Calu3 (cell line): ENCODE data around the gene MORC3. TPM values are rescaled to one million over a fixed set of nuclear protein-coding genes. Genes with fewer than 3 reads are reported as not detected.
"Not testable (repeated sequence)": the region's sequence is repeated elsewhere in the genome, so short reads cannot be mapped to it uniquely, and the experiment has no call there.

Experiments
- BruUV-seq: library from RNA; stranded (reverse); fragments of 400-500 nt; replicated peaks from 2 replicates; lab custom pipeline; 2021; lab: Mats Ljungman, UMichigan
- CTCF ChIA-PET: fragments of 300-600 bp; sonication (Branson Sonifier 250); formaldehyde crosslinking; loops from one replicate; lab custom pipeline; 2022; ENCODE audit warnings: antibody characterized with exemption; lab: Charles Lee
- DNase-seq: peaks from one replicate; pipeline ENCODE4 v3.0.0; 2022
- H3K27ac Mint-ChIP-seq: one replicate; pipeline ENCODE4 v1.8.0; 2022; ENCODE audit warnings: mixed read lengths; ENCODE audit not compliant: unreplicated experiment
- H3K27me3 Mint-ChIP-seq: one replicate; pipeline ENCODE4 v1.8.0; 2022; ENCODE audit warnings: mixed read lengths; ENCODE audit not compliant: unreplicated experiment
- H3K36me3 Mint-ChIP-seq: one replicate; pipeline ENCODE4 v1.8.0; 2022; ENCODE audit warnings: mild to moderate bottlenecking, moderate library complexity, mixed read lengths; ENCODE audit not compliant: insufficient read depth, unreplicated experiment
- H3K4me1 Mint-ChIP-seq: one replicate; pipeline ENCODE4 v1.8.0; 2022; ENCODE audit warnings: mild to moderate bottlenecking, low read depth, mixed read lengths; ENCODE audit not compliant: unreplicated experiment
- H3K4me3 Mint-ChIP-seq: one replicate; pipeline ENCODE4 v1.8.0; 2022; ENCODE audit warnings: mild to moderate bottlenecking, low read depth, moderate library complexity, mixed read lengths; ENCODE audit not compliant: unreplicated experiment
- H3K9me3 Mint-ChIP-seq: one replicate; pipeline ENCODE4 v1.8.0; 2022; ENCODE audit warnings: low read depth, mixed read lengths; ENCODE audit not compliant: unreplicated experiment
- intact Hi-C: fragments of 100-400 bp; cut with micrococcal nuclease; formaldehyde crosslinking; loops from one replicate; pipeline ENCODE4 v1.10.0; 2022; ENCODE audit not compliant: unreplicated experiment
- total RNA-seq: library from RNA; stranded (reverse); gene quantifications from 2 replicates; pipeline ENCODE4 v1.2.3, GENCODE V29; 2022
- TF ChIP-seq, protein P1 (sequence below): fragments of 200-600 bp; IDR thresholded peaks from one replicate; pipeline ENCODE4 v1.8.0; 2022; ENCODE audit warnings: antibody characterized with exemption; ENCODE audit not compliant: unreplicated experiment

MORC3 gene
- total RNA-seq, 1 experiment from 2014 or later: 18.2 TPM

DNA sequence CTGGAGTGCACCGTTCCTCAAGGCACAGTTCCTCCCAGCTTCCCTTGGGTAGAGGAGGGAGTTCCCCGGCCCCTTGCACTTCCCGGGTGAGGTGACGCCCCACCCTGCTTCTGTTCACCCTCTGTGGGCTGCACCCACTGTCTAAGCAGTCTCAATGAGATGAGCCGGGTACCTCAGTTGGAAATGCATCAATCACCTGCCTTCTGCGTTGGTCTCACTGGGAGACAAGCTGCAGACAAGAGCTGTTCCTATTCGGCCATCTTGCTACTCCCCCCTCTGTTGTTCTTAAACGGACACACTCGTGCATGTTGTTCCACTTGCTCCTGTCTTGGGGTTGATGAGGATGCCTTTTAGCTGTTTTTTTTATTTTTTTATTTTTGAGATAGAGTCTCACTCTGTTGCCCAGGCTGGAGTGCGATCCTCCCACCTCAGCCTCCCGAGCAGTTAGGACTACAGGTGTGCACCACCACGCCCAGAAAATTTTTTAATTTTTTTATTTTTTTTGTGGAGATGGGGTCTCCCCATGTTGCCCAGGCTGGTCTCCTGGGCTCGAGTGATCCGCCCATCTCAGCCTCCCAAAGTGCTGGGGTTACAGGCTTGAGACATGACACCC is 3.0 kb upstream of the MORC3 start:
- no peak overlapping the region for H3K4me3 Mint-ChIP-seq
- intact Hi-C loops: no loop called here
- H3K4me1 Mint-ChIP-seq: peaks cover 13% of the 10 kb centered on the region
- CTCF ChIA-PET: no interaction called here
- TF ChIP-seq, protein P1, sequence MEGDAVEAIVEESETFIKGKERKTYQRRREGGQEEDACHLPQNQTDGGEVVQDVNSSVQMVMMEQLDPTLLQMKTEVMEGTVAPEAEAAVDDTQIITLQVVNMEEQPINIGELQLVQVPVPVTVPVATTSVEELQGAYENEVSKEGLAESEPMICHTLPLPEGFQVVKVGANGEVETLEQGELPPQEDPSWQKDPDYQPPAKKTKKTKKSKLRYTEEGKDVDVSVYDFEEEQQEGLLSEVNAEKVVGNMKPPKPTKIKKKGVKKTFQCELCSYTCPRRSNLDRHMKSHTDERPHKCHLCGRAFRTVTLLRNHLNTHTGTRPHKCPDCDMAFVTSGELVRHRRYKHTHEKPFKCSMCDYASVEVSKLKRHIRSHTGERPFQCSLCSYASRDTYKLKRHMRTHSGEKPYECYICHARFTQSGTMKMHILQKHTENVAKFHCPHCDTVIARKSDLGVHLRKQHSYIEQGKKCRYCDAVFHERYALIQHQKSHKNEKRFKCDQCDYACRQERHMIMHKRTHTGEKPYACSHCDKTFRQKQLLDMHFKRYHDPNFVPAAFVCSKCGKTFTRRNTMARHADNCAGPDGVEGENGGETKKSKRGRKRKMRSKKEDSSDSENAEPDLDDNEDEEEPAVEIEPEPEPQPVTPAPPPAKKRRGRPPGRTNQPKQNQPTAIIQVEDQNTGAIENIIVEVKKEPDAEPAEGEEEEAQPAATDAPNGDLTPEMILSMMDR: no peak
- no peak overlapping the region for H3K27ac Mint-ChIP-seq
- H3K9me3 Mint-ChIP-seq: peaks cover 6% of the 10 kb centered on the region
- H3K36me3 Mint-ChIP-seq: peaks cover 26% of the 10 kb centered on the region
- no TSS peak for BruUV-seq
- peaks cover 8% of the 10 kb centered on the region for H3K27me3 Mint-ChIP-seq
- no peak for DNase-seq

DNA sequence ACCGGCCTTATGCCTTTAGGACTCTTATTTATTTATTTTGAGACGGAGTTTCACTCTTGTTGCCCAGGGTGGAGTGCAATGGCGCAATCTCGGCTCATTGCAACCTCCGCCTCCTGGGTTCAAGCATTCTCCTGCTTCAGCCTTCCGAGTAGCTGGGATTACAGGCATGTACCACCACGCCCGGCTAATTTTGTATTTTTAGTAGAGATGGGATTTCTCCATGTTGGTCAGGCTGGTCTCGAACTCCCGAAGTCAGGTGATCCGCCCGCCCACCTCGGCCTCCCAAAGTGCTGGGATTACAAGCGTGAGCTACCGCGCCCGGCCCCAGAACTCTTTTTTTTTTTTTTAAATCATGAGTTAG is 611 bp upstream of the MORC3 start:
- intact Hi-C loops, BruUV-seq, H3K27me3 Mint-ChIP-seq, DNase-seq, H3K9me3 Mint-ChIP-seq: not testable (repeated sequence)
- H3K36me3 Mint-ChIP-seq: peaks cover 41% of the 10 kb centered on the region
- CTCF ChIA-PET: interaction anchor here (0.6 to 1.8 kb wide), 3 partner anchors 110 to 455 kb away, joined by 3 to 7 read pairs (median 4); no protein-coding TSS in a partner anchor
- peaks cover 21% of the 10 kb centered on the region for H3K4me1 Mint-ChIP-seq
- H3K27ac Mint-ChIP-seq: peak overlapping the region; percentile 90
- peak overlapping the region; percentile 77 for H3K4me3 Mint-ChIP-seq

DNA sequence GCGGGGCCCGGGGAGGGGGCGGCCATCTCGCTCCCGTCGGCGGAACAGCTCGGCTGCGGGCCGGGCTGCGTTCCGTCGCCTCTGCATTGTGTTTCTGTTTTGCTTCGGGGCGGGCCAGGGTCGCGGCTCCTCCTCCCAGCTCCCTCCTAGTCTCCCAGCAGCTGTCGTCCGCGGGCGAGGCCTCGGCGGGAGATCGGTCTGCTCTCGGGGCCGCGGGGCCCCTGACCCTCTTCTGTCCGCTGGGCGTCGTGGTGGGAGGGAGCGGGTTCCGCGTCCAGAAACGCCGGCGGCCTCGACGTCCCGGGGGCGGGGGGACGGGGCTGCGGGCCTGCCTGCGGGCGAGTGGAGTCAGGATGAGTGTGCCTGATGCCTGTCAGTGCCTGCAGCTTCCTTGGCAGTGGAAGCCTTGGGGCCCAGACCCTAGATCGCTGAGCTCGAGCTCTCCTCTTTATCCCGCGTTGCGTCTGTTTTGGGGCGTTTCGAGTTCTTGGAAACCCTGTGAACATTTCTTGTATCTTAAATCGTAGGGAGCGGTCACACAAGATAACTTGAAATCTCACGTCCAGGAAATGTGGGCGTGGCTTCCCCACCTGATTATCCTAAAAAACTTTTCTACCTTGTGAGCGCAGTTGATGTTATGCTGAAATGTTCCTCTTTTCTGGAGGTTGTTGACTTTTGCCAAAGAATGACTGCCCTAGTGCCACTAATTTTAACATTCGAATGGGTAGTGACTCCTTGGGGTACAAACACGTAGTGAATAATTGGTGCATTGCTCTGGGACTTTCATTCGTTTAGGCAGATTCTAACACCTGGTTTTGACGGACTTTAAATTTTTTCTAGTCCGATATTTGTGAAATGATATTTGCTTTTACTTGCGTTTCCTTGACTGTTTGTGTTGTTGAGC is 676 bp downstream of the MORC3 start:
- intact Hi-C loops: loop anchor here (5.0 kb wide), 1 partner anchor 163 kb away; the partner anchor contains the start of gene DOP1B
- DNase-seq: peak; percentile 59
- H3K4me3 Mint-ChIP-seq: peak overlapping the region; percentile 77
- BruUV-seq: no TSS peak
- peak overlapping the region; percentile 90 for H3K27ac Mint-ChIP-seq
- no peaks in the 10 kb centered on the region for H3K9me3 Mint-ChIP-seq
- peaks cover 47% of the 10 kb centered on the region for H3K36me3 Mint-ChIP-seq
- no peaks in the 10 kb centered on the region for H3K27me3 Mint-ChIP-seq
- CTCF ChIA-PET: interaction anchor here (0.8 to 1.8 kb wide), 2 partner anchors 37 to 111 kb away, joined by 7 to 8 read pairs; no protein-coding TSS in a partner anchor
- TF ChIP-seq, protein P1: no peak
- H3K4me1 Mint-ChIP-seq: peaks cover 21% of the 10 kb centered on the region

DNA sequence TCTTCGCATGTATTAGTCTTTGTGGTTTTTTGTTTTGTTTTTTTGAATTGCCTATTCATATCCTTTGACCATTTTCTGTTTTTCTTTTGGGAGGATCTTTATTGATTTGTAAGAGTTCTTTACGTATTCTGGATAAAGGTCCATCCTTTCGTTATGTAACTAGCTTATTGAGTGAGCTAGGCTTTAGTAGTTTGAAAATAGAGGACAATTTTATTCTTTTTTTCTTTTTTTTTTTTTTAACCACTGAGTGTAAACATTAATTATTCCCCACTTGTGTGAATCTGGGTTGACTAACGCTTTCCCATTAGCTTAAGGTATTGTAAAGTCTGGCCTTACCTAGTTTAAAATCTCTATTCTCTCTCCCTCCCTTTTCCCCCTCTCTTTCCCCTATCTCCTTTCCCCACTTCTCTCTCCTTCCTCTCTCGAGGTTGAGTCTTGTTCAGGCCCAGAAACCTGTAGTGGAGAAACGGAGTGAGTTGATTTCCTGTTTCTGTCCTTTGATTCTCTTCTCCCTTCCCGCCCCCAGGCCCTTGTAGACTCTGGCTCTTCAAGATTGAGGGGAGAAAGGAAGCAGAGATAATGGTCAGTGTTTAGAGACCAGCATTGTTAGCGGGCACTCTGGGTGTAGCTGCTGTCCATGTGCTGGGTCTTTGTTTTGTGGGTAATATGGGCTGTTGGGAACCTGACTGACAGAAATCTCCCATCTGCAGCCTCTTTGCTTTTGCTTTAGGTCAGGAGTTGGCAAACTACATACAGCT is 1.5 kb downstream of the MORC3 start:
- BruUV-seq: TSS peak; percentile 45
- Mint-ChIP-seq H3K4me1 (peaks cover 21% of the 10 kb centered on the region), H3K9me3 (no peaks in the 10 kb centered on the region), H3K27me3 (no peaks in the 10 kb centered on the region), H3K4me3 (peak overlapping the region; percentile 77), H3K36me3 (peaks cover 47% of the 10 kb centered on the region), H3K27ac (peak overlapping the region; percentile 90)
- TF ChIP-seq, protein P1: no peak
- CTCF ChIA-PET: interaction anchor here (0.5 kb wide), 1 partner anchor 170 kb away, joined by 3 read pairs; no protein-coding TSS in a partner anchor
- intact Hi-C loops: loop anchor here (5.0 kb wide), 1 partner anchor 164 kb away; the partner anchor contains the start of gene DOP1B
- no peak for DNase-seq
